ENCODE data around the gene PLP1.

DNA sequence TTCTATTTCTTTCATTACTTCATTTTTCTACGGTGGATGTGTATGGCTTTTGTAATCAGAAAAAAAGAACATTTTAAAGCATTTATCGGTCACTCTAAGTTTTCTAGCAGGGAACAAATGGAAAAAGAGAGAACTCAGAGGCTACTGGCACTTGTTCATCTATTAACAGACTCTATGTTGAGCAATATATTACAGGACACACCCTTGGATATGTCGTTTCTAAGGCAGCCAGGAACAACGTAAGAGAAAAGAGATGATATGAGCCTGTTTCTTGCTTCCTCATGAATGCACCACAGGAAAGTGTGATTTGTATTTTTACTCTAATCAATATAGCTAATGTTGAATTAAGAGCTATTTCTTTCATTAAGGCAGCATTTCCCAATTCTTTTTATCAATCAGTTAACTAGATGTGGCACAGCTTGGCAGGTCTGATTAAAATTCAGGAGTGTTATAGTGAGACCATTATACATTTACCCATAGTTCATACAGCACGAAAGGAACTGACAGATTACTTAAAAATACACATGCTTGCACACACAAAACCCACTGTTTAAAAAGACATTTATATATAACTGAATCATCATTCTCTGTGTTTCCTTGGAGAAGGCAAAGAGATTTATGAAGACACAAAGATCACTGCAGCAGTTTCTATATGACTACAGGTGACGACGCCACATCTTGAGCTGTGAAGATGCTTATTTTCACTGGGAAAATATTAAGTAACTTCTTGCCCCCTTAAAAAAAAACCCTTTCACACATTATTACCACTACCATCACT, 42.4 kb downstream of the PLP1 start:
- TF ChIP-seq, protein P1, sequence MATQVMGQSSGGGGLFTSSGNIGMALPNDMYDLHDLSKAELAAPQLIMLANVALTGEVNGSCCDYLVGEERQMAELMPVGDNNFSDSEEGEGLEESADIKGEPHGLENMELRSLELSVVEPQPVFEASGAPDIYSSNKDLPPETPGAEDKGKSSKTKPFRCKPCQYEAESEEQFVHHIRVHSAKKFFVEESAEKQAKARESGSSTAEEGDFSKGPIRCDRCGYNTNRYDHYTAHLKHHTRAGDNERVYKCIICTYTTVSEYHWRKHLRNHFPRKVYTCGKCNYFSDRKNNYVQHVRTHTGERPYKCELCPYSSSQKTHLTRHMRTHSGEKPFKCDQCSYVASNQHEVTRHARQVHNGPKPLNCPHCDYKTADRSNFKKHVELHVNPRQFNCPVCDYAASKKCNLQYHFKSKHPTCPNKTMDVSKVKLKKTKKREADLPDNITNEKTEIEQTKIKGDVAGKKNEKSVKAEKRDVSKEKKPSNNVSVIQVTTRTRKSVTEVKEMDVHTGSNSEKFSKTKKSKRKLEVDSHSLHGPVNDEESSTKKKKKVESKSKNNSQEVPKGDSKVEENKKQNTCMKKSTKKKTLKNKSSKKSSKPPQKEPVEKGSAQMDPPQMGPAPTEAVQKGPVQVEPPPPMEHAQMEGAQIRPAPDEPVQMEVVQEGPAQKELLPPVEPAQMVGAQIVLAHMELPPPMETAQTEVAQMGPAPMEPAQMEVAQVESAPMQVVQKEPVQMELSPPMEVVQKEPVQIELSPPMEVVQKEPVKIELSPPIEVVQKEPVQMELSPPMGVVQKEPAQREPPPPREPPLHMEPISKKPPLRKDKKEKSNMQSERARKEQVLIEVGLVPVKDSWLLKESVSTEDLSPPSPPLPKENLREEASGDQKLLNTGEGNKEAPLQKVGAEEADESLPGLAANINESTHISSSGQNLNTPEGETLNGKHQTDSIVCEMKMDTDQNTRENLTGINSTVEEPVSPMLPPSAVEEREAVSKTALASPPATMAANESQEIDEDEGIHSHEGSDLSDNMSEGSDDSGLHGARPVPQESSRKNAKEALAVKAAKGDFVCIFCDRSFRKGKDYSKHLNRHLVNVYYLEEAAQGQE (IDR thresholded peaks at IDR 0.05) = no peak
- TF ChIP-seq ZSCAN20 (CRISPR knock-in tag; IDR thresholded peaks at IDR 0.05) = no peak
- TF ChIP-seq, protein P2, sequence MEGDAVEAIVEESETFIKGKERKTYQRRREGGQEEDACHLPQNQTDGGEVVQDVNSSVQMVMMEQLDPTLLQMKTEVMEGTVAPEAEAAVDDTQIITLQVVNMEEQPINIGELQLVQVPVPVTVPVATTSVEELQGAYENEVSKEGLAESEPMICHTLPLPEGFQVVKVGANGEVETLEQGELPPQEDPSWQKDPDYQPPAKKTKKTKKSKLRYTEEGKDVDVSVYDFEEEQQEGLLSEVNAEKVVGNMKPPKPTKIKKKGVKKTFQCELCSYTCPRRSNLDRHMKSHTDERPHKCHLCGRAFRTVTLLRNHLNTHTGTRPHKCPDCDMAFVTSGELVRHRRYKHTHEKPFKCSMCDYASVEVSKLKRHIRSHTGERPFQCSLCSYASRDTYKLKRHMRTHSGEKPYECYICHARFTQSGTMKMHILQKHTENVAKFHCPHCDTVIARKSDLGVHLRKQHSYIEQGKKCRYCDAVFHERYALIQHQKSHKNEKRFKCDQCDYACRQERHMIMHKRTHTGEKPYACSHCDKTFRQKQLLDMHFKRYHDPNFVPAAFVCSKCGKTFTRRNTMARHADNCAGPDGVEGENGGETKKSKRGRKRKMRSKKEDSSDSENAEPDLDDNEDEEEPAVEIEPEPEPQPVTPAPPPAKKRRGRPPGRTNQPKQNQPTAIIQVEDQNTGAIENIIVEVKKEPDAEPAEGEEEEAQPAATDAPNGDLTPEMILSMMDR (IDR thresholded peaks at IDR 0.05) = no peak
- TF ChIP-seq RCOR1 (IDR thresholded peaks at IDR 0.05; ENCODE audit: low read depth, low read length) = no peak
- no peak for TF ChIP-seq POLR2A (IDR thresholded peaks at IDR 0.05; ENCODE audit: low read length)
- TF ChIP-seq ZC3H11A (IDR thresholded peaks at IDR 0.05) = no peak
- TF ChIP-seq, protein P3, sequence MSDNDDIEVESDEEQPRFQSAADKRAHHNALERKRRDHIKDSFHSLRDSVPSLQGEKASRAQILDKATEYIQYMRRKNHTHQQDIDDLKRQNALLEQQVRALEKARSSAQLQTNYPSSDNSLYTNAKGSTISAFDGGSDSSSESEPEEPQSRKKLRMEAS (IDR thresholded peaks at IDR 0.05) = no peak
- TF ChIP-seq BHLHE40 (IDR thresholded peaks at IDR 0.05; ENCODE audit: low read depth, low read length) = no peak
- TF ChIP-seq SMC3 (IDR thresholded peaks at IDR 0.05) = no peak
- TF ChIP-seq EP300 (IDR thresholded peaks at IDR 0.05) = no peak
- TF ChIP-seq, protein P4, sequence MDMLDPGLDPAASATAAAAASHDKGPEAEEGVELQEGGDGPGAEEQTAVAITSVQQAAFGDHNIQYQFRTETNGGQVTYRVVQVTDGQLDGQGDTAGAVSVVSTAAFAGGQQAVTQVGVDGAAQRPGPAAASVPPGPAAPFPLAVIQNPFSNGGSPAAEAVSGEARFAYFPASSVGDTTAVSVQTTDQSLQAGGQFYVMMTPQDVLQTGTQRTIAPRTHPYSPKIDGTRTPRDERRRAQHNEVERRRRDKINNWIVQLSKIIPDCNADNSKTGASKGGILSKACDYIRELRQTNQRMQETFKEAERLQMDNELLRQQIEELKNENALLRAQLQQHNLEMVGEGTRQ (IDR thresholded peaks at IDR 0.05) = no peak
- TF ChIP-seq MAFK (IDR thresholded peaks at IDR 0.05; ENCODE audit: partially characterized antibody) = no peak
- no peak for TF ChIP-seq CHD2 (IDR thresholded peaks at IDR 0.05; ENCODE audit: low read length, partially characterized antibody)

Measured in A549 (cell line).